ENCODE data around the gene MLLT3. TPM values are rescaled to one million over a fixed set of nuclear protein-coding genes. Genes with fewer than 3 reads are reported as not detected.

MLLT3 gene
- total RNA-seq, 4 donors from 2014 or later: 4.0 to 6.4 (median 4.5) TPM

GRCh38 chr9:20538092-20538491 is 84.2 kb downstream of the MLLT3 start:
- ATAC-seq: no peak
- Histone ChIP-seq H3K9me3 (no peaks in the 10 kb centered on the region), H3K27me3 (no peaks in the 10 kb centered on the region), H3K36me3 (no peaks in the 10 kb centered on the region), H3K27ac (no peak overlapping the region), H3K4me1 (peaks cover 0 to 1% of the 10 kb centered on the region in 2 donors), H3K4me3 (no peak overlapping the region)
- in situ Hi-C loops (cut with MboI; ENCODE audit: low sequenced_read_pairs in 4 of 4) (no loop called here), intact Hi-C loops (cut with DNase I; ENCODE audit: low total_unique reads) (loop anchor here (10.0 kb wide), 1 partner anchor 73 kb away; no protein-coding TSS in a partner anchor)
- no peak for DNase-seq
- TF ChIP-seq CTCF (IDR thresholded peaks at IDR 0.05 in 4 of 5, conservative IDR thresholded peaks at IDR 0.05 in 1 of 5) (no peak), POLR2A (IDR thresholded peaks at IDR 0.05) (no peak)

DNA sequence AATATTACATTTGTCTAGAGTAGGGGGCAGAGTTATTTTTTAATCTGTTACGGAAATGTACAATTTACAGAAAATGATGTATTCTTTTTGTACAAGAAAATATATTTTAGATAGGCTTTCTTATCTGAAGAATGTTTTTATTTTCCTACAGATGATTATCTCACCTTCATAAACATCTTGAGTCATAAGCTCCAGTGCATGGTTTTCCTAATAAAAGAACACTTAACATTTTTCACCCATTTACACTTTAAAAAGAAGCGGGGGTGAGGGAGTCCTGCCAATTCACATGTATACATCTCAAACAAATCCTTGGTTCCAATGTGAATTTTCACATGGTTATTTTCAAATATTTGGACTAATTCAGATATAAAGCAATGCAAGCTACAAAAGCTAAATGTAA is 85.0 kb downstream of the MLLT3 start:
- Histone ChIP-seq H3K27me3 (no peaks in the 10 kb centered on the region), H3K27ac (no peak overlapping the region), H3K4me3 (no peak overlapping the region), H3K9me3 (no peaks in the 10 kb centered on the region), H3K36me3 (no peaks in the 10 kb centered on the region), H3K4me1 (peaks cover 0 to 9% of the 10 kb centered on the region in 2 donors)
- in situ Hi-C loops (cut with MboI; ENCODE audit: low sequenced_read_pairs in 4 of 4) (no loop called here), intact Hi-C loops (cut with DNase I; ENCODE audit: low total_unique reads) (loop anchor here (10.0 kb wide), 1 partner anchor 72 kb away; no protein-coding TSS in a partner anchor)
- no peak for TF ChIP-seq POLR2A (IDR thresholded peaks at IDR 0.05)
- no peak for TF ChIP-seq CTCF (IDR thresholded peaks at IDR 0.05 in 4 of 5, conservative IDR thresholded peaks at IDR 0.05 in 1 of 5)
- no peak for ATAC-seq
- DNase-seq: no peak

GRCh38 chr9:20532584-20532983 is 89.7 kb downstream of the MLLT3 start:
- no peaks in the 10 kb centered on the region for H3K27me3 ChIP-seq
- TF ChIP-seq CTCF (IDR thresholded peaks at IDR 0.05 in 4 of 5, conservative IDR thresholded peaks at IDR 0.05 in 1 of 5) (no peak), POLR2A (IDR thresholded peaks at IDR 0.05) (no peak)
- no peaks in the 10 kb centered on the region for H3K36me3 ChIP-seq
- peaks cover 3 to 14% of the 10 kb centered on the region in 2 donors for H3K4me1 ChIP-seq
- intact Hi-C loops (cut with DNase I; ENCODE audit: low total_unique reads): loop anchor here (10.0 kb wide), 1 partner anchor 68 kb away; no protein-coding TSS in a partner anchor
- H3K27ac ChIP-seq: no peak overlapping the region
- ATAC-seq (no peak), DNase-seq (no peak)
- H3K4me3 ChIP-seq: no peak overlapping the region
- H3K9me3 ChIP-seq: no peaks in the 10 kb centered on the region
- in situ Hi-C loops (cut with MboI; ENCODE audit: low sequenced_read_pairs in 4 of 4): no loop called here

DNA sequence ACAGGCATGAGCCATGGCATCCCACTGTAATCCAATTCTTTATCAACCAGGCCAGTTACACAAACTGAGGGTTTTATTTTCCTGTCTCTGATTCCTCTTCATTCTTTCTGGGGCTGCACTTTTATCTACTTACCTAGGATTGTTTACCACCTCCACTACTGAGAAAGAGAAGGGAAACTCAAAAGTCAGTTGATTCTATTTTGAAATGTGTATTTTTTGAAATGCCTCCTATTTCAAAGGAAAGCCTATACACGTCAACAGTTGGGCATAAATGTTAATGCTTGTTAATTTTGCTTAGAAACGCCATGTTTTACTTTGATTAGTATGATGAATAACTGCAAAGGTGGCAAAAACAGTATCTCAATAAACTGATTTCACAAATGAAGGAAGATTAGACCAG is 92.5 kb downstream of the MLLT3 start:
- H3K36me3 ChIP-seq: no peaks in the 10 kb centered on the region
- DNase-seq (no peak), ATAC-seq (no peak)
- no peaks in the 10 kb centered on the region for H3K9me3 ChIP-seq
- H3K27ac ChIP-seq: no peak overlapping the region
- H3K27me3 ChIP-seq: no peaks in the 10 kb centered on the region
- intact Hi-C loops (cut with DNase I; ENCODE audit: low total_unique reads): loop anchor here (10.0 kb wide), 1 partner anchor 65 kb away; no protein-coding TSS in a partner anchor
- in situ Hi-C loops (cut with MboI; ENCODE audit: low sequenced_read_pairs in 4 of 4): no loop called here
- TF ChIP-seq CTCF (IDR thresholded peaks at IDR 0.05 in 4 of 5, conservative IDR thresholded peaks at IDR 0.05 in 1 of 5): no peak
- no peak for TF ChIP-seq POLR2A (IDR thresholded peaks at IDR 0.05)
- peaks cover 7 to 20% of the 10 kb centered on the region in 2 donors for H3K4me1 ChIP-seq
- H3K4me3 ChIP-seq: no peak overlapping the region

- intact Hi-C loops (cut with DNase I; ENCODE audit: low total_unique reads) (no loop called here), in situ Hi-C loops (cut with MboI; ENCODE audit: low sequenced_read_pairs in 4 of 4) (no loop called here)
- Histone ChIP-seq H3K4me3 (no peak overlapping the region), H3K27me3 (no peaks in the 10 kb centered on the region), H3K9me3 (no peaks in the 10 kb centered on the region), H3K27ac (no peak overlapping the region), H3K4me1 (peaks cover 11 to 20% of the 10 kb centered on the region in 2 donors), H3K36me3 (no peaks in the 10 kb centered on the region)
- ATAC-seq (no peak), DNase-seq (no peak)
- no peak for TF ChIP-seq CTCF (IDR thresholded peaks at IDR 0.05 in 4 of 5, conservative IDR thresholded peaks at IDR 0.05 in 1 of 5)
- no peak for TF ChIP-seq POLR2A (IDR thresholded peaks at IDR 0.05)
Observed at GRCh38 chr9:20528253-20528652, 94.0 kb downstream of the MLLT3 start.
